ENCODE results near the gene PPP1R14C. TPM values are rescaled to one million over a fixed set of nuclear protein-coding genes. Genes with fewer than 3 reads are reported as not detected.

PPP1R14C gene, protein sequence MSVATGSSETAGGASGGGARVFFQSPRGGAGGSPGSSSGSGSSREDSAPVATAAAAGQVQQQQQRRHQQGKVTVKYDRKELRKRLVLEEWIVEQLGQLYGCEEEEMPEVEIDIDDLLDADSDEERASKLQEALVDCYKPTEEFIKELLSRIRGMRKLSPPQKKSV
- not detected in 2 replicates for total RNA-seq

GRCh38 chr6:150142670-150143515, at the start of gene PPP1R14C:
Gene PPP1R14C, plus strand, starts transcription at chr6:150143044. Its CDS starts 149 bp downstream, at chr6:150143193.

Small RNA genes lying within 50 kb of the gene (small RNA-seq; reads per million reads assigned to genes)
- gene RF01210, result not detected

Other genes starting within 250 kb of the PPP1R14C start
- gene RAET1E, start 244.9 kb upstream of the PPP1R14C start, total RNA-seq, result 0.43 TPM in 1 of 2 replicates, not detected in the other
- 0.27 and 0.43 TPM in 2 replicates for gene RAET1G, start 219.9 kb upstream of the PPP1R14C start, total RNA-seq
- 6.5 TPM in 2 replicates for gene ULBP2, start 201.0 kb upstream of the PPP1R14C start, total RNA-seq
- 0.43 and 1.1 TPM in 2 replicates for gene ULBP1, start 179.1 kb upstream of the PPP1R14C start, total RNA-seq
- not detected in 2 replicates for gene RAET1L, start 117.5 kb upstream of the PPP1R14C start, total RNA-seq
- gene ULBP3, start 73.9 kb upstream of the PPP1R14C start, total RNA-seq, result 19.4 and 24.5 TPM in 2 replicates
- gene IYD, start 226.0 kb downstream of the PPP1R14C start, total RNA-seq, result not detected in 2 replicates

All from thoracic aorta endothelial cell (primary cell).